GM12892 (cell line): Measurements from ENCODE around the gene OSBPL6.

ENCODE experiments used
- POLR2A ChIP-seq: IDR thresholded peaks from 2 replicates; pipeline ENCODE4 v1.6.1; 2011; ENCODE audit warnings: low read depth, low read length, control low read depth
- TAF1 ChIP-seq: IDR thresholded peaks from 2 replicates; pipeline ENCODE4 v1.6.1; 2011; ENCODE audit warnings: low read depth, mild to moderate bottlenecking, control low read depth, low read length, borderline replicate concordance

DNA sequence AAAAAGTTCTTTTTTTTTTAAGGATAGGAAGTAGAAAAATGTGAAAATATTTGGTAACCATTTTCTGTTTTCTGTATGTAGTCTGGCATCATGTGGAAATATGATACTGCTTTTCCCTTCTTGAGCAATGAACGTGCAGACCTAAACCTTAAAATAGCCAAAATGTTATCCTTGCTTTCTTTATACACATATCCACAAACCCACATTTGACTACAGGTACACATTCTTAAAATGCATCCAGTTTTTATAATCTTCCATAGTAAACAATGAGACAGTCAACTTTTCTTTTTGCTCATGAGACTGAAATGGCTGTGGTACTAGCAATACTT is 90.9 kb downstream of the OSBPL6 start:
- TF ChIP-seq POLR2A (no peak), TAF1 (no peak)
